GM18499 (cell line): ENCODE results near the gene U2AF1L4.

ENCODE experiments used
- ATAC-seq: cut with Tn5 transposase; IDR thresholded peaks from one replicate; pipeline ENCODE4 v1.9.1; 2021; ENCODE audit warnings: moderate number of reproducible peaks; ENCODE audit not compliant: insufficient read depth, unreplicated experiment

The U2AF1L4 gene

DNA sequence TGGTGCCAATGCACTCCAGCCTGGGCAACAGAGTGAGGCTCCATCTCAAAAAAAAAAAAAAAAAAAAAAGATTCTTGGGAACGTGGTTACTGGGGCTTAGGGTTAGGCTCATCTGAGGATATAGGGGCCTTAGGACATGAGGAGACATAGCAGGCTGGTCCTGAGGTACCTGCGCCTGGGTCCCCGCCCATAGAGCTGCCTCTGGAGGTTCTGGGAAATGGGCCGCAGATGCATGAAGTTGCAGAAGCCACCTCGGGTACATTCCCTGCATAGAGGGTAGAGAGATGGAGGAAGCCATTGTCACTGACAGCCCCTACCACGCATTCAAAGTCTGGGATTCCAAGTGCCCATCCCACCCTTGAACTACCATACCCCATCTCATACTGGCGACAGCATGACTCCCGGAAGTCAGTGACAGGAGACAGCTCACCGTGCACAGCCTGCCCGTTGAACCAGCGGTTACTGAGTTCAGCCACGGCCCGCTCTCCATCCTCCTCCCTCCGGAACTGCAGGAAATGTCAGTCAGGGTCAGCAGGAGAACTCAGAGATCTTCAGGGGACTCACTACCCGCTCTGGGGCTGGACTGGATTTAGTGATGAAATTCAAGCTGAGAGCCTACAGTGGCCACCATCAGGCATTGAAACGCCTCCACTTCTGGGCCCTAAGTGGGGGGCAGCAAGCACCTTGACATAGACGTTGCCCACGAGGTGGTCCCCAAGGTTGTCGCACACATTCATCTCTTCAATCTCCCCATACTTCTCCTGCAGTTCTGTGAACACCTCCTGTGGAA, 1.4 kb downstream of the U2AF1L4 start:
- no peak for ATAC-seq

GRCh38 chr19:35742121-35742724, 3.0 kb downstream of the U2AF1L4 start, which contains the start of gene IGFLR1:
TSS of gene IGFLR1 (minus strand) at chr19:35742452. CDS start at chr19:35741180, 1,272 bp downstream.
- ATAC-seq = no peak

DNA sequence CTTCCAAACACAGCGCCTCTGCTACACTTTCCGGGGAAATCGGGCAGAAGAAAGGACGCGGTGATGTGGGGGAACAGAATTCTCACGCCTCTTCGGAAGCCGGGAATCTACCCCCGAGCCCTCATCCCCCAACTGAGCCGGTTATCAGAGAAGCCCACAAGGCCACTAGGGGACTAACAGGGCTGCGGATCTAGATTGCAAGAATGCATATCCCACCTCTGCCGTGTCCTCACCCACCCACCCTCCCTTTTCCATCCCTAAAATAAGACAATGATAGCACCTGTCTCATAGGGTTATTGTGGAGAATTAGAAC, 4.1 kb downstream of the U2AF1L4 start:
- no peak for ATAC-seq

- peak; percentile 38 for ATAC-seq
These were observed 4.6 kb downstream of the U2AF1L4 start for GRCh38 chr19:35740423-35741202.

DNA sequence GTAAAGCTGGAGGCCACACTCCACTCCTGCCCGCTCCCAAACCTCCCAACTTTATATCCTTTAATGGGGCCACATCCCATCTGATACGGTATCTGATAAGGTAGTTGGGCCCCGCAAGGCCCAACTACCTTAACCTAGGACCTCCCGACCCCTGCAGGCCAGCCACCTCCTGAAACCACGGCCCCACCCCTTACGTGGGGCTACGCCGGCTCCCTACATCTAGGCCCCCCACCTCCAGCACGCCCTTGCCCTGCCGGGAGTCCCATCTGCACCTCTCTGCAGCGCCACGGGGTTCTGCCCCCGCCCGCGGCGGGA, 5.2 kb downstream of the U2AF1L4 start:
- ATAC-seq = peak; percentile 9

GRCh38 chr19:35739275-35740107, 5.7 kb downstream of the U2AF1L4 start:
- no peak for ATAC-seq

GRCh38 chr19:35738887-35739229, 6.4 kb downstream of the U2AF1L4 start:
- no peak for ATAC-seq

DNA sequence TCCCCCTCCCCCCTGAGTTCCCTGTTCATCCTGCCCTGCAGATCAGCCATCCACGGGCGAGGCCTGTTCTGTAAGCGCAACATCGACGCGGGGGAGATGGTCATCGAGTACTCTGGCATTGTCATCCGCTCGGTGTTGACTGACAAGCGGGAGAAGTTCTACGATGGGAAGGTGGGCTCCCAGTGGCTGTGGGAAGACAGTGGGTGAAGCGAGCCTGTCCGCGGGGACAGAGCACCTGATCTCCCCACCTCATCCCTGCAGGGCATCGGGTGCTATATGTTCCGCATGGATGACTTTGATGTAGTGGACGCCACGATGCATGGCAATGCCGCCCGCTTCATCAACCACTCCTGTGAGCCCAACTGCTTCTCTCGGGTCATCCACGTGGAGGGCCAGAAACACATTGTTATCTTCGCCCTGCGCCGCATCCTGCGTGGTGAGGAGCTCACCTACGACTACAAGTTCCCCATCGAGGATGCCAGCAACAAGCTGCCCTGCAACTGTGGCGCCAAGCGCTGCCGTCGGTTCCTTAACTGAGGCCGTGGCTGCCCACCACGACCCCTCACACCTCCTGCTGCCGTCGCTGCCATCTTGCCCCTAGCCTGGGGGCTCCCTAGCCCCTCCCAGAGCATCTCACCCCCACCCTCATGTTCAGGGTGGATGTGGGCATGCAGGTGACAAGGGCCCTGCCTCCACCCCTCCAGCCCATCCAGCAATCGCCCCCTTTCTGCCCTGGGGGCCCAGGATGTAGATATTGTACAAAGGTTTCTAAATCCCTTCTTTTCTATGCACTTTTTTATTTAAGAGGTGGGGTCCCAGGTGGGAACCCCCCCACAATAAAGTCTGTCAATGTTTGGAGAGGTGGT, 7.0 kb downstream of the U2AF1L4 start:
- no peak for ATAC-seq

DNA sequence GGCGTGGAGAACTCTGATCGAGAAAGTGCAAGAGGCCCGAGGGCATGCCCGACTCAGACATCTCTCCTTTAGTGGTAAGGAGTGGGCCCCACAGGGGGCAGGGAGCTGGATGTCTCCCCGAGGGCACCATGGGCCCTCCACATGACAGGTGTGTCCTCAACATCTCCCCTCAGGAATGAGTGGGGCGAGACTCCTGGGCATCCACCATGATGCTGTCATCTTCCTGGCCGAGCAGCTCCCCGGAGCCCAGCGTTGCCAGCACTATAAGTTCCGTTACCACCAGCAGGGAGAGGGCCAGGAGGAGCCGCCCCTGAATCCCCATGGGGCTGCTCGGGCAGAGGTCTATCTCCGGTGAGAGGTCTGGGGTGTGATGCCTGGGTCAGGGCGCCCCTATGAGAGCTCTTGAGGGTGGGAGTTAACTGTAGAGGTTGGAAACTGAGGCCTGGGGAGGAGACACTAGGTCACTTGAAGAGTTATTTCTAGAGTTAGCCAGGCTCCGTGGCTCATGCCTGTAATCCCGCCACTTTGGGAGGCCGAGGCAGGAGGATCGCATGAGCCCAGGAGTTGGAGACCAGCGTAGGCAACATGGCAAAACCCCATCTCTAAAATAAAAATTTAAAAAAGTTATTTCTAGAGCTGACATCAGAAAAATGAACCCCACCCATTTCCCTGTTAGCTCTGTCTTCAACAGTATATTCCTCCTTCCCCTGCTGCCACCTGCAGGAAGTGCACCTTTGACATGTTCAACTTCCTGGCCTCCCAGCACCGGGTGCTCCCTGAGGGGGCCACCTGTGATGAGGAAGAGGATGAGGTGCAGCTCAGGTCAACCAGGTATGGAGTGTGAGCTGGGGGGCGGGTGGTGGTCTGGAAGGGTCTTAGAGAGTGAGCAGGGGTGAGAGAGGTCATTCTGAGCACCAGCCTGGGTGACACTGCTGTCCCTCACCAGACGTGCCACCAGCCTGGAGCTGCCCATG, 8.0 kb downstream of the U2AF1L4 start:
- no peak for ATAC-seq

- no peak for ATAC-seq
These were observed 10.3 kb downstream of the U2AF1L4 start for GRCh38 chr19:35734889-35735288.

DNA sequence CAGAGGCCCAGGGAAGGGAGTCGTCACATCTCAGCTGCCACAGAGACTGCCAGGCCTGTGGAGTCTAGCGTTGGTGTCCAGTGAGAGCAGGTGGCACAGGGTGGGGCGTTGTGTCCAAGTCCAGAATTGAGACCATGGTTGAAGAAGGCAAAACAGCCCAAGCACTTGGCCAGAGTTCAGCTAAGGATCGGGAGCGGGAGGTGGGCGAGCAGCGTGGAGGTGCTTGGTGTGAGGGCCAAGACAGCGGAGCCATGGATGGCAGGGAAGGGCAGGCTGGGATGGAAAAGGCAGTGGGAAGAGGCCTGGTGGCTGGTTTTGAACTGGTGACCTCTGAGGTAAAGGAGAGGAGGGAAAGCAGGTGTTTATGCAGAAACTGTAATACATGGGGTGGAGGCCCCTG, 10.9 kb downstream of the U2AF1L4 start:
- ATAC-seq = no peak

DNA sequence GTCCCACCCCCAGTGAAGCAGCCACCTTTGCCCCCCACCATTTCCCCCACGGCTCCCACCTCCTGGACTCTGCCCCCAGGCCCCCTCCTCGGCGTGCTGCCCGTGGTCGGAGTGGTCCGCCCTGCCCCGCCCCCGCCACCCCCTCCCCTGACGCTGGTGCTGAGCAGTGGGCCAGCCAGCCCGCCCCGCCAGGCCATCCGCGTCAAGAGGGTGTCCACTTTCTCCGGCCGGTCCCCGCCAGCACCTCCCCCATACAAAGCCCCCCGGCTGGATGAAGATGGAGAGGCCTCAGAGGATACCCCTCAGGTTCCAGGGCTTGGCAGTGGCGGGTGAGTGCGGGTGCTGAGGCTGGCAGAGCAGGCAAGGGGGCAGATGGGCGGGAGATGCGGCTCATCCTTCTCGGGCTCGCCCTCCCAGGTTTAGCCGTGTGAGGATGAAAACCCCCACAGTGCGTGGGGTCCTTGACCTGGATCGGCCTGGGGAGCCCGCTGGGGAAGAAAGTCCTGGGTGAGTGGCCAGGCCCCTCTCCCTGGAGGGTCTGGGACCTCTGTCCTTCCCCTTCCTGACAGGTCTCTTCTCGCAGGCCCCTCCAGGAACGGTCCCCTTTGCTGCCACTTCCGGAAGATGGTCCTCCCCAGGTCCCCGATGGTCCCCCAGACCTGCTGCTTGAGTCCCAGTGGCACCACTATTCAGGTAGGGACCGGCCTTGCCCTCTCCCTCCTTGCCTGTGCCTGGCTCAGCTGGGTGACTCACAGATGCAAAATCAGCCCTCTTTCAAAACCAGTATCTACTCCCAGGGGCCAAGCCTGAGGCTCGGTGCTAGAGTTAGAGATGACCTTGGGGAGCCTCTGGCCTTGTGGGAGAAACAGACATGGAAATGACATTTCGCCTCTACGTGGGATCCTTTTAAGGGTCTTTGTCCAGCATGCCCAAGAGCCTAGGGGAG, 11.8 kb downstream of the U2AF1L4 start:
- no peak for ATAC-seq

DNA sequence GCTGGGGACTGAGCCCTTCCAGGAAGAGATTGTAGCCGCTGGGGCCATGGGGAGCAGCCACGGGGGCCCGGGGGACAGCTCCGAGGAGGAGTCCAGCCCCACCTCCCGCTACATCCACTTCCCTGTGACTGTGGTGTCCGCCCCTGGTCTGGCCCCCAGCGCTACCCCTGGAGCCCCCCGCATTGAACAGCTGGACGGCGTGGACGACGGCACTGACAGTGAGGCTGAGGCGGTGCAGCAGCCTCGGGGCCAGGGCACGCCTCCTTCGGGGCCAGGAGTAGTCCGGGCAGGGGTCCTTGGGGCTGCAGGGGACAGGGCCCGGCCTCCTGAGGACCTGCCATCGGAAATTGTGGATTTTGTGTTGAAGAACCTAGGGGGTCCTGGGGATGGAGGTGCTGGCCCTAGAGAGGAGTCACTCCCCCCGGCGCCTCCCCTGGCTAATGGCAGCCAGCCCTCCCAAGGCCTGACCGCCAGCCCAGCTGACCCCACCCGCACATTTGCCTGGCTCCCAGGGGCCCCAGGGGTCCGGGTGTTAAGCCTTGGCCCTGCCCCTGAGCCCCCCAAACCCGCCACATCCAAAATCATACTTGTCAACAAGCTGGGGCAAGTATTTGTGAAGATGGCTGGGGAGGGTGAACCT, 12.6 kb downstream of the U2AF1L4 start:
- ATAC-seq = no peak

DNA sequence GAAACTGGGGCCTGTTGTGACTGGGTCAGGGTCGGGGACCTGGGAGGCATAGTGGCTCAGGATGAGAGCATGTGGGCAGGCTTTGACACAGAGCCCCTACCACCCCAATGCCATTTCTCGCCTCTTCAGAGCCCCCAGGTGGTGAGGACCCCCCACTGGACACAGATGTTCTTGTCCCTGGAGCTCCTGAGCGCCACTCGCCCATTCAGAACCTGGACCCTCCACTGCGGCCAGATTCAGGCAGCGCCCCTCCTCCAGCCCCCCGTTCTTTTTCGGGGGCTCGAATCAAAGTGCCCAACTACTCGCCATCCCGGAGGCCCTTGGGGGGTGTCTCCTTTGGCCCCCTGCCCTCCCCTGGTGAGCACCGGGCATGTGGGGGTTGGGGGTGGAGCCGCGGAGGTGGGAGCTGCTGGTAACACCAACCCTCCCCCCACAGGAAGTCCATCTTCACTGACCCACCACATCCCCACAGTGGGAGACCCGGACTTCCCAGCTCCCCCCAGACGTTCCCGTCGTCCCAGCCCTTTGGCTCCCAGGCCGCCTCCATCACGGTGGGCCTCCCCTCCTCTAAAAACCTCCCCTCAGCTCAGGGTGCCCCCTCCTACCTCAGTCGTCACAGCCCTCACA, 13.3 kb downstream of the U2AF1L4 start:
- no peak for ATAC-seq

DNA sequence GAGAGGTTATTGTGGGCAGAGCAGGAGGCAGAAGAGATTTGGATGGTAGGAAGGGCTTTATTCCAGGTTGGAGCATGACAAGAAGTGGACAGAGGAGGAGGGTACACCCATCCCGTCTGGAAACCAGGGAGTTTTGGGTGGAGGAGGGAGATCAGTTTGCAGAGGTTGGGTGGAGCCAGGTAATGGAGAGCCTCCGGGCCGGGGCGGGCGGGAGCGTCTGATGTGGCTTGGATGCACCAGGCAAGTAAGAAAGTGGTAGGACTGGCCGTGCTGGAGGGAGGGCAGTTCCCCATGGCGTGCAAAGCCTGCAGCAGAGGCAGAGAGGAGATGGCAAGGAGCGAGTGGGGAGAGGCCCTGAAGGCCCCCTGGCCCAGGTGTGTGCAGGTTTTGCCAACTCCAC, 13.9 kb downstream of the U2AF1L4 start:
- no peak for ATAC-seq

DNA sequence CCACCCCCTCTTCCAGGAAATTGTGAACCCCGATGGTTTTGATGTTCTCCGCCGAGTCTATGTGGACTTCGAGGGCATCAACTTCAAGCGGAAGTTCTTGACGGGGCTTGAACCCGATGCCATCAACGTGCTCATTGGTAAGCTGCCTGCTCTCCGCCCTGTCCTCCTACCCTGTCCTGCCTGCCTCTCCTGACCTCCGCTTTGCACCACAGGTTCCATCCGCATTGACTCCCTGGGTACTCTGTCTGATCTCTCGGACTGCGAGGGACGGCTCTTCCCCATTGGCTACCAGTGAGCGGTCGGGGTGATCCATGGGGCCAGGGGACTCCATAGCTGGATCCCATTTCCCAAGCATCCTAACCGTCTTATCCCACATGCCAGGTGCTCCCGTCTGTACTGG, 14.9 kb downstream of the U2AF1L4 start:
- ATAC-seq = no peak

GRCh38 chr19:35729763-35730162, 15.5 kb downstream of the U2AF1L4 start:
- no peak for ATAC-seq
